ENCODE measurements around the gene KRTAP17-1. TPM values are rescaled to one million over a fixed set of nuclear protein-coding genes. Genes with fewer than 3 reads are reported as not detected.
A peak's percentile ranks its signal among the peaks of the same experiment; 100 is the strongest.

The KRTAP17-1 gene, protein sequence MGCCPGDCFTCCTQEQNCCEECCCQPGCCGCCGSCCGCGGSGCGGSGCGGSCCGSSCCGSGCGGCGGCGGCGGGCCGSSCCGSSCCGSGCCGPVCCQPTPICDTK
- not detected for total RNA-seq (2021; fragmentation: NEBNext Ultra II Directional; extraction: Animal tissue kit (Norgen Biotek cat#: 25700))
- long read RNA-seq = 0 reads

GRCh38 chr17:41315204-41315794 lies at the start of gene KRTAP17-1:
TSS of gene KRTAP17-1 (minus strand) at chr17:41315710. CDS start at chr17:41315650, 60 bp downstream.
- no peaks in the 10 kb centered on the region; the same call in 1 of the 2 replicates for H3K4me1 Mint-ChIP-seq (ENCODE audit: low read depth)
- no peak within 1 kb of the TSS for H3K27ac Mint-ChIP-seq
- H3K36me3 Mint-ChIP-seq (ENCODE audit: low read depth) = peaks cover 14% of the 10 kb centered on the region
- no peak for TF ChIP-seq CTCF (IDR thresholded peaks at IDR 0.05)
- DNase-seq = no peak
- H3K9me3 Mint-ChIP-seq = peaks cover 15% of the 10 kb centered on the region
- peaks cover 7% of the 10 kb centered on the region; the same call in 1 of the 2 replicates for H3K27me3 Mint-ChIP-seq (ENCODE audit: insufficient read depth)
- no peak within 1 kb of the TSS for H3K4me3 Mint-ChIP-seq

DNA sequence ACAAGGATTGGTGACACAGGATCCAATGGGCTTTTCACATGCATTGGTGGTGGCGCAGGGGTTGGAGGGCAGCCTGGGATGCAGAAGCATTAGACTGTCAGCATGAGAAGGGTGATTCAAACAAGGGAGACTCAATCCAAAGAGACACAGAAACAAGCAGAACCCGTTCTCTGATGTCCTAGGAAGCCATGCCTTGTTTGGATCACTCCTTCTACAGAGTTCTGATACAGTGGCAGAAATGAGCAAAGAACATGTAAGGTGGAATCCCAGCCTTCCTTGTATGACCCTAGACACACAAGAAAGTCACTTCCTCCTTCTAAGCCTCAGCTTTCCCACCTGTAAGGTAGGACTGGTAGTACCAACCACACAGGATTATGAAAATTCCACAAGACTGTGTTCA lies 48.4 kb upstream of the KRTAP17-1 start:
- no peaks in the 10 kb centered on the region for H3K9me3 Mint-ChIP-seq
- TF ChIP-seq CTCF (IDR thresholded peaks at IDR 0.05) = no peak
- peaks cover 6% of the 10 kb centered on the region; the same call in 1 of the 2 replicates for H3K36me3 Mint-ChIP-seq (ENCODE audit: low read depth)
- peaks cover 61% of the 10 kb centered on the region for H3K4me1 Mint-ChIP-seq (ENCODE audit: low read depth)
- H3K27ac Mint-ChIP-seq = no peak overlapping the region
- no peak for DNase-seq
- no peak overlapping the region for H3K4me3 Mint-ChIP-seq
- no peaks in the 10 kb centered on the region; the same call in 1 of the 2 replicates for H3K27me3 Mint-ChIP-seq (ENCODE audit: insufficient read depth)

DNA sequence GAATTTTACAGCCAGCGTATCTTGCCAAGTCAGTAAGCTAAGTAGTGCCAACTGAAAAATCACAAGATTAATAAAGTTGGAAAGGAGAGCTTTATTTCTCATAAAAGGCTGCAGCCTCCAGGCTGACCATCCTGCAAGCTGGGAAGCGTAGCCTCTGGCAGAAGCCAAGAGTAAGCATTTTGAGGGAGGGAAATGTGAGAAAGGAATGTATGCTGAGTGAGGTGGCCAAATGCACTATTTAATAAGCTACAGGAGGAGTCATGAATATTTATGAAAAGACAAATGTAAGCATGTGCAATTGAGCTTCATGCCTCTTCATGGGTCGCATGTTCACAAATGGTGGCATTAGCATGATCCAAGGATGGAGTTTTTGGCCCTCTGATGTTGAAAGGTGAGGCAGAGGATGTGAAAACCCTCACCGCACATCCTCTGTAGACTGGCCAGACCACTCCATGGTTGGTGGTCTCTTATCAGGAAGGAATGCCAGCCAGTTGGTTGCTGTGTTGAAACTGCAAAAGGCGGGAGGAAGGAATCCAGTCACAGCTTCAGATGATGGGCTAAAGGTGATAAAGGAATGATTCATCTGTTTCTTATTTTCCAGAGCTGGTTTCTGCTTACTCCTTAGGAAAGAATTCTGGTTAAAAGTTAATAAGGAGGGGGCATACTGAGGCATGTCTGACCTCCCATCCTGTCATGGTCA lies 44.9 kb upstream of the KRTAP17-1 start:
- Mint-ChIP-seq H3K27me3 (ENCODE audit: insufficient read depth) (no peaks in the 10 kb centered on the region; the same call in 1 of the 2 replicates), H3K36me3 (ENCODE audit: low read depth) (peaks cover 10% of the 10 kb centered on the region; the same call in 1 of the 2 replicates), H3K4me1 (ENCODE audit: low read depth) (peaks cover 30% of the 10 kb centered on the region), H3K9me3 (no peaks in the 10 kb centered on the region), H3K4me3 (peak overlapping the region; percentile 48; the same call in 1 of the 2 replicates), H3K27ac (peak overlapping the region; percentile 86)
- DNase-seq = peak; percentile 81
- TF ChIP-seq CTCF (IDR thresholded peaks at IDR 0.05) = no peak

DNA sequence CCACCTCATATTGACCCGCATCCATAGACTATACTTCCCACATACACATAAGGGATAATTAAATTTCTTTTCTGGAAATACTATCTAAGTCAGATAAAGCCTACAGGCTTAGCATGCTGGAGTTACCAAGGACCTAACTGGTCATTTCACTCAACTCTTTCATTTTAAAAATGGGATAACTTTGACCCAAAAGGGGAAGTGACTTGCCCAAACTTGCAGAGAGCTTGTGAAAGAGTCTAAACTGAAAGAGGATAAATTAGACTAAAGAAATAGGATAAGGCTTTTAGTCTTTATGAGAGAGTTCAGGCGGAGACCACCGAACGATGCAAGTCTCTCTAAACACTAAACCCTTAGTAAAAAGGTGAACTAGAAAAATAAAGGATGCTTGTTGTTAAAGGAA lies 39.0 kb upstream of the KRTAP17-1 start:
- Mint-ChIP-seq H3K9me3 (no peaks in the 10 kb centered on the region), H3K4me1 (ENCODE audit: low read depth) (peaks cover 5% of the 10 kb centered on the region), H3K27me3 (ENCODE audit: insufficient read depth) (peaks cover 9% of the 10 kb centered on the region; the same call in 1 of the 2 replicates), H3K36me3 (ENCODE audit: low read depth) (peaks cover 3% of the 10 kb centered on the region; the same call in 1 of the 2 replicates), H3K27ac (no peak overlapping the region), H3K4me3 (no peak overlapping the region)
- DNase-seq = no peak
- no peak for TF ChIP-seq CTCF (IDR thresholded peaks at IDR 0.05)

DNA sequence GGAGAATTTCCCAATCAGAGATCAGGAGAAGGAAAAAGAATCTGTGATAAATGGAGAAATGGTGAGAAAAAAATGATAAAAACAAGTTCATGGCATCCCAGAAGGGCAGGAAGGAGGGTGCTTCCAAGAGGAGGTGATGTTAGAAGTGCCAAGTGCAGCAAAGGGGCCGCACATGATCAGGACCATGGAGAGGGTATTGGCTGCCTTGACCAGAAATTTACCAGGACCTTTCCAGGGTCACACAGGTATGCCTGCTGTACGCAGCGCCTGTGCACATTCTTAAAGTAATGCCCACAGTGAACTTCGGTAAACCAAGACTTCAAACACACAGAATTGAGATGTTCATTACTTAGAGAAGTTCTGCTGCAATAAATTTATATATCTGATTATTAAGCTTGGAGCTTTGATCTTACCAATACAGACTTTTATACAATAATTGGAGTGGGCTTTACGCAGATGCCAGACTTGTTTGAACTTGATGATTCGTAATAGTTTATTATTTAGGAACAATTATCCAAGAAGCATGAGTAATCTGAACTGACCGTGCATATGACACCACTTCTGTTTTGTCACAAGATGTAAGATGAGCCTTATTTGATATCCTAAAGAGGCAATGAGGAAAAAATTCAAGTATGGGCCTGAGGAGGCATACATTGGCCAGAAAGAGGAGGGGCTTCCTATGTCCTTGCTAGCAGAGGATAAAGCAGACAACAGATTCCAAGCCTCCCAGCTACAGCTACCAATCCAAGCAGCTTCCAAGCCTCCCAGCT lies 37.3 kb upstream of the KRTAP17-1 start:
- Mint-ChIP-seq H3K4me3 (no peak overlapping the region), H3K9me3 (no peaks in the 10 kb centered on the region), H3K4me1 (ENCODE audit: low read depth) (0 out of 2 replicates have a peak, but pooled peaks cover 5% of the 10 kb centered on the region), H3K27ac (no peak overlapping the region), H3K36me3 (ENCODE audit: low read depth) (peaks cover 3% of the 10 kb centered on the region; the same call in 1 of the 2 replicates), H3K27me3 (ENCODE audit: insufficient read depth) (peaks cover 9% of the 10 kb centered on the region; the same call in 1 of the 2 replicates)
- no peak for TF ChIP-seq CTCF (IDR thresholded peaks at IDR 0.05)
- no peak for DNase-seq

Measured in HFFc6 (cell line).